D341Med (cell line): ENCODE data around the gene NAA20.

ENCODE experiments used
- DNase-seq: peaks from one replicate; pipeline ENCODE4 v3.0.0; 2012; ENCODE audit warnings: low spot score

Gene NAA20

GRCh38 chr20:20020908-20021307 is 3.7 kb downstream of the NAA20 start:
- DNase-seq: no peak

- DNase-seq: no peak
Measured at GRCh38 chr20:20021835-20022234, 4.7 kb downstream of the NAA20 start.

DNA sequence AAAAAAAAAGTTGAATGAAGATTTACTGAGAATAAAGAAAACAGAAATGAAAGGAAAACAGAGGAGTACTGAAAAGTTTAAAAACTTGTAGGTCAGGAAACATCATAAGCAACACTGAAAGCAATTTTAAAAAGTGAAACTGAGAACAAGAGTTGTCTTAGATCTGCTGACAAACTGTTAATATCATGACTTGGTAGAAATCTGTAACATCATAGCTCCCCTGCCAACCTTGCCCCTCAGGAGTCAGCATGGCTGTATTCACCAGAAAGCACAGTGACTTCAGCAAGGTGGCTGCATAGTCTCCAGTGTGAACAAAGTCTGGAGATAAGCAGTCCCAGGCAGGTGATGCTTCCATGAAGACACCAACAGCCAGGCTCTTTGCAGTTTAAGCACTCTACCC is 5.3 kb downstream of the NAA20 start:
- DNase-seq: no peak

- DNase-seq: no peak
Measured at GRCh38 chr20:20023395-20023794, 6.2 kb downstream of the NAA20 start.

DNA sequence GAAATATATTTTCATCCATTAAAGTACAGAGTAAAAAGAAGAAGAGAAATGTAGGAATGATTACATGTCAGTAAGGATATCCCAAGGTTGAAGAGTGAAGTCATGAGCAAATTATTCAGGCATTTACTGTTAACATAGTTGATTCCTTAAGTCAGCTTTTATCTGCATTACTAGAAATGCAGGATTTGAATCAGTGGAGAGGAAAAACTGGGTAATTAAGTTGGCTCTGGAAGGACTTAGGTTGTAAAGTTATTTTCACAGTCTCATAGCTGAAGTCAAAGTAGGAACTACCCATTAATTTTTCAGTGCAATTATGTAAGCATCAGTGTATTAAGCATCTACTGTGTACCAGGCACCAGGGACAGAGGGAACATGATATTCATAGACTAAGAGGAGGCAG is 7.8 kb downstream of the NAA20 start:
- DNase-seq: no peak

DNA sequence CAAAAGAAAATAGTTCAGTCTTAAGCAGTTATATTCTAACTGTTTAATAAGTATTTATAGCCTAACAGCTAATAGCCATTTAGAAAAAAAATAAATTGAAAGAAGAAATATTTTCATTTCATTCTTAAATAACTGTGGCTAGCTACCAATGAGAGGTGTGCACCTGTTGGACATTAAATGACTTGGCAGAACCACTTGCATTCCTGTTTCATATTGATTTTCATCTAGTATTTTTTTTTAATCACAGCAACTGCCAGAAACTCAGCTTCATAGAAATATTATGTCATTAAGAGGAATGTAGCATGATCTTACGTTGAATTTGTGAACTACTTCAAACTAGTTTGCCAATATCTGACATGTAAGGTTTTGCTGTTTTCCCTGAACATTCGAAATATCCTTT is 10.1 kb downstream of the NAA20 start:
- DNase-seq: no peak

DNA sequence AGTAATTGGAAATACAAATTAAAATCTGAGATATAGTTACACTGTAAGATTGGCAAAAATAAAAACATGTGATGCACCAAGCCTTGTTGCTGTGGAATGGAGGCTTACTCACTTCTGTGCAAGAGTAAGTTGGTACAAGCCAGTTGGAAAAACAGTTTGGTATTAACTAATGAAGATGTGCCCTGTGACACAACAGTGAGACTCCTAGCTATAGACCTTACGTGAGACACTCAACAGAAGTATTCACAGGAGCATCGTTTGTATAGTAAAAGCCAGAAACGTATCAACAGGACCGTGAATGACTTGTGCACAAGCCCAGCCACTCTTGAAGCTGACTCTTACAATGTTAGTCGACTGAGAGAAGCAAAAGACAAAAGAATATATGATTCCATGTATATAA is 14.6 kb downstream of the NAA20 start:
- no peak for DNase-seq

DNA sequence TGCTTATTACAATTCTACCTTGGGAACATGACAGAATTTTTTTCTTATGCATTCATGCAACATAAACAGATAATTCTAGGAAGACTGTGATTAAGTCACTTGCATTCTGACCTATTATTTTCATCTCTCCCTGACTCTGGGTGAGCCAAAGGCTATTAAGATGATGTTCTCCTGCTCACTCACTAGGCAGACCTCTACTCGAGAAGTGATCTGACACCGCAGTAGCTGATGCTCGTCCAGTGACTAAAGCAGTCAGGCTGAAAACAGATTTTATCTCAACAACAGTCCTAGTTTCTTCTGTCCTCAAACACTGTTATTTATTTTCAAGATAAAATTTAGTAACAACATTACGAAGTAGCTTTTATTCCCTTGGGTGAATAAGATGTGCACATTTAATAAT is 17.3 kb downstream of the NAA20 start:
- no peak for DNase-seq

GRCh38 chr20:20036756-20037155 is 19.6 kb downstream of the NAA20 start:
- DNase-seq: no peak

DNA sequence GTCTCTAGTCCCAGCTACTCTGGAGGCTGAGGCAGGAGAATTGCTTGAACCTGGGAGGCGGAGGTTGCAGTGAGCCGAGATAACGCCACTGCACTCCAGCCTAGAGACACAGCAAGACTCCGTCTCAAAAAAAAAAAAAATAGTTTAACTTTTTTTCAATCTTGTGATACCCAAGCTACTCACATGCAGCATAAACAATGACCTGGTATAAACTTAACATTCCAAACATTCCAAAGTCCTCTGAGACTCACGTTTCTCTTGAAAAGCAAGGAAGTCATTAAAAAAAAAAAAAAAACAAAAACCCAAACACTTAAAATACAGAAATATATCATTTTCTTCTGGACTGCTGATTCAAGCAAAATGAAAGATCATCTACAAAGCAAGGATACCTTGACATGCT is 20.8 kb downstream of the NAA20 start:
- DNase-seq: no peak

DNA sequence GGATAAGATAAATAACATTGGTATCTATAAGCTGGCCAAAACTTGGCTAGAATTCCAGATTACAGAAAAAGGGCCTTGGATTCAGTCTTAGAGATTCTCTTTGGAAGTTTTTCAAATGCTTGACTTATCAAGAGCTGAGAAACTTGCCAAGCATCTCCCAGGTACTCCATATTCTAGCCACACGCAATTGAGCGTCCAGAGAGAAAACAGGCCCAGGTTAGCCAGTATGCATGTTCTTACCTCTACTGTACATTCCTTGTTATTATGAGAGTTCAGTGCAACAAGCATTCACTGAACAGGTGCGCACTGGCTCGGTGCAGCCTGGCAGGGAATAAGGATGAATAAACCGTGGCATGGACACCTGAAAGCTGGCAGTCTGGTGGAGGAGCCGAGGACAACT is 21.4 kb downstream of the NAA20 start:
- no peak for DNase-seq

DNA sequence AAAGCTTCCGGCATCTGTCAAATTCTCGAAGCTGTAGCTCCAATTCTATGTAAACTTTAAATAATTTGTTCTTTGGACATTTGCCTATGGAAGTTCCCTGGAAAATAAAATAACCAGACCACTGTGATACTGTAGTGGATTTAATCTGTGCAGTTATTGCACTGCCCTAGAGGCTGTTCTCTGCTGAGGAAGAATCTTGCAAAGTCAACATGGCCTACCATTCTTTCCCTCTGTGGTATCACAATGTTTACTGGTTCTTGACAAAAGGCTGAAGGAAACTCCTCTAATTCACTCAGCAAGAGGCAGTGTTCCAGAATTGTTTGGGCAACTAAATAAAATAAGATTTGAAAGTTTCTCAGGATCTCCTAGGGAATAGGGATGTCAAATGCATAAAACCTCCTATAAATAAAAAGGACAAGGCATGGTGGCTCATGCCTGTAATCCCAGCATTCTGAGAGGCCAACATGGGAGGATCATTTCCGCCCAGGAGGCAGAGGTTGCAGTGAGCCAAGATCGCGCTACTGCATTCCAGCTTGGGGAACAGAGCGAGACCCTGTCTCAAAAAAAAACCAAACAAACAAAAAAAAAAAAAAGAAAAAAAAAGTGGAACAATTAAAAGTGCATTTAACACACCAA is 22.7 kb downstream of the NAA20 start:
- no peak for DNase-seq

DNA sequence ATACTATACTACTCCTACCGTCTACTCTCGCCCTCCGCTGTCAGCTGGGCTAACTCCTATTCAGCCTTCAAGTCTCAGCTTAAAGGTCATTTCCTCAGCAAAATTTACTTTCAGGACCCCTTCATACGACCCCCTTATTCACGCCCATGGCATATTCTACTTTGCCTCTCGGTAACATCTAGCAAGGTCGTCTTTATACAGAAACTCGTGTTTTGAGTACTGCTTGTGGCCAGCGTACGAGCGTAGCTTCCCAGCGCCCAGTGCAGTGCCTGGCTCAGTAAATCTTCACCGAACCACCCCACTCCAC is 34.6 kb downstream of the NAA20 start:
- DNase-seq: no peak

GRCh38 chr20:20052074-20052970 is 35.2 kb downstream of the NAA20 start, which contains the start of the genes CFAP61 and CRNKL1:
CFAP61 (plus strand) TSS chr20:20052532; CDS start chr20:20056654, 4,122 bp downstream.
CRNKL1 (minus strand) TSS chr20:20052466; CDS start chr20:20052342, 124 bp downstream.
- peak; percentile 98 for DNase-seq

DNA sequence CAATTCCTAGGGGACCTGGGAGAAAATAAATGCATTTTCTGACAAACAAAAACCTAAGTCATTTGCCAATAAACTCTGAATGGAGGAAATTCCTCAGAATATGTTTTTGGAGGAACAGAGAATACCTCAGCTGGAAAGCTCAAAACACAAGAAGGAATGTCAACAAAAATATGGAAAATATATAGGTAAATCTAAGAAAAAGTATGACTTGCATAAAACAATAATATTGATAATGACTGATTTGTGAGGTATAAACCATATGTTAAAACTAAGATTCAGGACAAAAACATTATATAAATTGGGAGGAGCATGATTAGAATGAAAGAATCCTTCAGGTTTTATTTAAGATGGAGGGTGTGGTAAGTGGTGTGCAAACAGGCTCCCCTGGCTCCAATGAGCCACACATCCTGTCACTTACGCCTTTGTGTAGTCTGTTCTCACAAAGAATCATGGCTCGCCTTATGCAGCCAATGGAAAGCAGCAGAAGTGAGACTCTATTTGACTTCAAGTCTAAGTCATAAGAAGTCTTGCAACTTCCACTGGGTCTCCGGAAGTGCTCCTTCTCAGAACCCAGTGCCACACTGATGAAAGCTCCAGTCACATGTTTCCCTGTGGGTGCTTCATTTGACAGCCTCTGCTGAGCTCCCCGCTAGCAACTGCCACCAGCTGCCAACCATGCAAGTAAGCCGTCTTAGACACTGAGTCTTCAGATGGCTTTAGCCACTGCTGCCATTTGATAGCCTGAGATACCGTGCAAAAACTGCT is 43.3 kb downstream of the NAA20 start:
- DNase-seq: peak; percentile 63

GRCh38 chr20:20063941-20064702 is 47.0 kb downstream of the NAA20 start:
- no peak for DNase-seq

- DNase-seq: no peak
Measured at GRCh38 chr20:20065361-20065760, 48.2 kb downstream of the NAA20 start.

GRCh38 chr20:20070871-20071726 is 53.9 kb downstream of the NAA20 start:
- no peak for DNase-seq

DNA sequence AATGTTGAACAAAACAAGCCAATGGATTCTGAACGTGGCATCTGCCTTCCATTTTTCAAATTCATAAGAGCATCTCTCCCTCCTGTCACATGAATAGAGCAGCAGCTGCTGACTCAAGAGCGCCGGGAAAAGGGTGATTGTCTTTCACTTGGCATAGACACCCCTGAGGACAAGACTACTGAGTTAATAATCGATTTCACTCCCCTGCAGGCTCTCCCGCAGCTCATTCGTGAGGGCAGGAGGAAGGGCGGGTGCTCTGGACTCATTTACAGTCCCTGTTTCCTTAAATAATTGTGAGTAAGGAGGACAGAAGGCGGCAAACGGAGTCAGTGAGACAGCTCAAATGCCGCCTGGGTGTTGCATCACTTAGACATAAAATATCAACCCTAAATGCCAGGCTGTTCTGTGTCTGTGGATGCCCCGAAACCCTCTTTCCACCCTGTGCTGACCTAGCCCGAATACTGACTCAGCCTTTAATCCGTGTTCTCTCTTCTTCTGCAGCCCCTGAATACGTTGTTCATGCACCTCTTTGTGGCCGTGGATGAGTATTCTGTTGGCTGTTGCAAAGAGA is 56.7 kb downstream of the NAA20 start:
- no peak for DNase-seq

DNA sequence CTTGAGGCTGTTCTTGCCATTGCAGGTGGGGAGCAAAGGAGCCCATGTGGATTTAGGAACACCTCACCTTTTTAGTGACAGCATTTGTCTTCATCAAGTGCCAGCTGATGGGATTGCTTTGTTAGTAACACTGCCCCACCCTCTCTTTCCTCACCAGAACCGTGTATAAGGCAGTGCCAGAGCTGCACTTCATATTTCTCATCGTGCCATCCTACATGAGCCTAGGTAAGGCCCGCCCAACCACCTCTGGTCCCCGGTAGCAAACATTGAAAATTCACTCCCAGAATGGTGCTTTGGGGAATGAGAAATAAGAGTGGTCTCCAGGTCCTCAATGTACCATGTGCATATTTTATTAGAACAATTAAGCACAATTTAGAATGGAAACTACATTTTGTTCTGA is 57.9 kb downstream of the NAA20 start:
- no peak for DNase-seq
